ENCODE measurements around the gene CALML3.

The CALML3 gene

GRCh38 chr10:5492322-5492855 is 32.4 kb upstream of the CALML3 start:
- no peak for DNase-seq

- no peak for DNase-seq
Measured at GRCh38 chr10:5492929-5493576, 31.7 kb upstream of the CALML3 start.

- DNase-seq = no peak
Measured at GRCh38 chr10:5493691-5494090, 31.1 kb upstream of the CALML3 start.

GRCh38 chr10:5494611-5495010 is 30.1 kb upstream of the CALML3 start:
- DNase-seq = no peak

- DNase-seq = no peak
Measured at GRCh38 chr10:5496261-5497250, 28.2 kb upstream of the CALML3 start.

GRCh38 chr10:5497289-5497688 is 27.5 kb upstream of the CALML3 start:
- DNase-seq = no peak

GRCh38 chr10:5497948-5498730 is 26.6 kb upstream of the CALML3 start:
- no peak for DNase-seq

GRCh38 chr10:5498791-5499492 is 25.8 kb upstream of the CALML3 start:
- DNase-seq = no peak

- no peak for DNase-seq
Measured at GRCh38 chr10:5499493-5500140, 25.1 kb upstream of the CALML3 start, which contains the start of gene CALML5. Gene CALML5 (minus strand): TSS chr10:5499570. CDS start chr10:5499438, 132 bp downstream.

GRCh38 chr10:5500162-5500670 is 24.5 kb upstream of the CALML3 start:
- no peak for DNase-seq

GRCh38 chr10:5500910-5501309 is 23.9 kb upstream of the CALML3 start:
- no peak for DNase-seq

- no peak for DNase-seq
Measured at GRCh38 chr10:5502061-5502521, 22.7 kb upstream of the CALML3 start.

- DNase-seq = no peak
Measured at GRCh38 chr10:5502571-5503476, 21.9 kb upstream of the CALML3 start.

GRCh38 chr10:5503477-5503835 is 21.3 kb upstream of the CALML3 start:
- no peak for DNase-seq

- DNase-seq = no peak
Measured at GRCh38 chr10:5504146-5505072, 20.4 kb upstream of the CALML3 start.

GRCh38 chr10:5506246-5506645 is 18.5 kb upstream of the CALML3 start:
- no peak for DNase-seq

GRCh38 chr10:5506751-5507648 is 17.8 kb upstream of the CALML3 start:
- DNase-seq = no peak

GRCh38 chr10:5507649-5508131 is 17.1 kb upstream of the CALML3 start:
- DNase-seq = no peak
